HUES48 (cell line): ENCODE data around the gene MAST2.

Experiments used
- H3K27ac ChIP-seq: one replicate; pipeline ENCODE4 v1.7.0; 2013; ENCODE audit warnings: low read depth, low read length, inconsistent platforms
- H3K27me3 ChIP-seq: 2 replicates; pipeline ENCODE4 v1.6.1; 2013; ENCODE audit warnings: mild to moderate bottlenecking, low read length; ENCODE audit not compliant: control insufficient read depth, insufficient read depth
- H3K36me3 ChIP-seq: 2 replicates; pipeline ENCODE4 v1.6.1; 2013; ENCODE audit warnings: low read length; ENCODE audit not compliant: control insufficient read depth, insufficient read depth
- H3K4me1 ChIP-seq: 2 replicates; pipeline ENCODE4 v1.6.1; 2013; ENCODE audit warnings: mild to moderate bottlenecking, low read length; ENCODE audit not compliant: control insufficient read depth, insufficient read depth
- H3K4me3 ChIP-seq: 2 replicates; pipeline ENCODE4 v1.5.1; 2013; ENCODE audit warnings: mild to moderate bottlenecking, low read depth, low read length
- H3K9ac ChIP-seq: 2 replicates; pipeline ENCODE4 v1.6.1; 2013; ENCODE audit warnings: mild to moderate bottlenecking, low read depth, low read length, moderate library complexity
- H3K9me3 ChIP-seq: 2 replicates; pipeline ENCODE4 v1.6.1; 2013; ENCODE audit warnings: low read length; ENCODE audit not compliant: control insufficient read depth, insufficient read depth

Gene MAST2

DNA sequence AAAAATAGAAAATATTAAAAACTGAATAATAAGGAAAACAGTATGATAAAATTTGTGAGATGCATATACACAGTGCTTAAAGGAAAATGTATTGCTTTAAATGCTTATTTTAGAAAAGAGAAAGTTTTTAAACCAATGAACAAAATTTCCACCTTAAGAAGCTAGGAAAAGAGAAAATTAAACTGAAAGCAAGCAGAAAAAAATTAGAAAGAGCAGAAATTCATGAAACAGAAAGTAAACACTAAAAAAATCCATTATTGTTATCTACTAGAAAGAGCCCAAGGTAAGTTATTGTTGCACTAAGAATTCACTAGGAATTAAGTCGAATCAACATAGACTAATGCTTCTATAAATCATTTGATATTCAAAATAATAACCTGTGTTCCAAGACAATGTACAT lies 261.3 kb downstream of the MAST2 start:
- H3K27me3 ChIP-seq: no peaks in the 10 kb centered on the region
- no peak overlapping the region for H3K4me3 ChIP-seq
- H3K9me3 ChIP-seq: no peaks in the 10 kb centered on the region
- no peak overlapping the region for H3K27ac ChIP-seq
- no peaks in the 10 kb centered on the region for H3K4me1 ChIP-seq
- H3K36me3 ChIP-seq: peaks cover 13% of the 10 kb centered on the region
- no peak overlapping the region for H3K9ac ChIP-seq

DNA sequence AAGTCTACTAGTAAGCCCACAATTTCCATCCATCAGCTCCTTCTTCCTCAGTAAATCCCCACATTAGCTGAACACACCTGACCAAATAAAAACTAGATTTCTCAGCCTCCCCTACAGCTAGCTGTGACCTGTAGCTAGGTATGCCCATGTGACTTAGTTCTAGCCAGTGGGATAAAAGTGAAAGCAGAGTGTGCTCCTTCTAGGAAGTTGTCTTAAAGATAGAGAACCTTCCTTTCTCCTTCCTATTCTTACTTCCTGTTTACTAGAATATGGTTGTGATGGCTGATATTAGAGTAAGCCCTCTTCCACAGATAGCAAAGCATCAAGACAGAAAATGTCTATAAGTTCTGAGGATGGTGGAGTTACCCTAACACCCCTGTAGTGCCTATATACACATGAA lies 262.0 kb downstream of the MAST2 start:
- Histone ChIP-seq H3K9ac (no peak overlapping the region), H3K9me3 (no peaks in the 10 kb centered on the region), H3K27ac (no peak overlapping the region), H3K4me1 (no peaks in the 10 kb centered on the region), H3K36me3 (peaks cover 16% of the 10 kb centered on the region), H3K4me3 (no peak overlapping the region), H3K27me3 (no peaks in the 10 kb centered on the region)

DNA sequence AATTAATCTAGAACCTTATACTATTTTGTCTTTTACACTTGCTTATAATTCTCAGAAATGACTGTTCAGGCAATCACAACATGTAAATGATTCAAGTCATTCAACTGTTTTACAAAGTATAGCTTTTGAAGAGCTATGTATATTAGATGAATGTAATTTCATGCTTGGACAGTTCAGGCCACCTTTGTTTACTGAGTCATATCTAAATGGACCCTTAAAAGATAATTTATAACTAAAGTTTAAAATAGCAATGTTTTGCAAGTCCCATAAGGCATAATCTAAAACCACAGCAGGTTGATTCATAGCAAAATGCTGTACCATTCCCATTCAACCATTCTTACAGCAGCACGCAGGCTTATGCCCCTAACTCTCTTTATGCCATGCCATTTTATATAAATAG lies 264.2 kb downstream of the MAST2 start:
- no peak overlapping the region for H3K4me3 ChIP-seq
- peaks cover 8% of the 10 kb centered on the region for H3K36me3 ChIP-seq
- no peak overlapping the region for H3K9ac ChIP-seq
- no peak overlapping the region for H3K27ac ChIP-seq
- no peaks in the 10 kb centered on the region for H3K9me3 ChIP-seq
- no peaks in the 10 kb centered on the region for H3K27me3 ChIP-seq
- H3K4me1 ChIP-seq: no peaks in the 10 kb centered on the region

DNA sequence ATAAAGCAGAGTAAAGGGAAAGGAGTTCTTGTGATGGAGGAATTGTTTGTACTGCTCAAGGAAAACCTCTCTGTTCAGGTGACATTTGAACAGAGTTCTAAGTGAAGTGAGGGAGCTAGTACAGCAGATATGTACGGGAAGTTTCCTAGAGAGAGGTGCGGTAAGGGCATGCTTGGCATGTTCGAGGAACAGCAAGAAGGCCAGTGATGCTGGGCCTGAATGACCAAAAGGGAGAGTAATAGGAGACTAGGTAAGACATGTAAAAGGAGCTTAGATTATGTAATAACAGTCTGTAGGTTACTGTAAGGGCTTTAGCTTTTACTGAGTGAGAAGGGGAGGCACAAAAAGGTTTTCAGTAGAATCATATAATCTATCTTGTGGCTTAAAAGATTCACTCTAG lies 265.1 kb downstream of the MAST2 start:
- H3K27ac ChIP-seq: no peak overlapping the region
- H3K9ac ChIP-seq: no peak overlapping the region
- H3K27me3 ChIP-seq: no peaks in the 10 kb centered on the region
- peaks cover 8% of the 10 kb centered on the region for H3K36me3 ChIP-seq
- H3K4me3 ChIP-seq: no peak overlapping the region
- no peaks in the 10 kb centered on the region for H3K9me3 ChIP-seq
- no peaks in the 10 kb centered on the region for H3K4me1 ChIP-seq

DNA sequence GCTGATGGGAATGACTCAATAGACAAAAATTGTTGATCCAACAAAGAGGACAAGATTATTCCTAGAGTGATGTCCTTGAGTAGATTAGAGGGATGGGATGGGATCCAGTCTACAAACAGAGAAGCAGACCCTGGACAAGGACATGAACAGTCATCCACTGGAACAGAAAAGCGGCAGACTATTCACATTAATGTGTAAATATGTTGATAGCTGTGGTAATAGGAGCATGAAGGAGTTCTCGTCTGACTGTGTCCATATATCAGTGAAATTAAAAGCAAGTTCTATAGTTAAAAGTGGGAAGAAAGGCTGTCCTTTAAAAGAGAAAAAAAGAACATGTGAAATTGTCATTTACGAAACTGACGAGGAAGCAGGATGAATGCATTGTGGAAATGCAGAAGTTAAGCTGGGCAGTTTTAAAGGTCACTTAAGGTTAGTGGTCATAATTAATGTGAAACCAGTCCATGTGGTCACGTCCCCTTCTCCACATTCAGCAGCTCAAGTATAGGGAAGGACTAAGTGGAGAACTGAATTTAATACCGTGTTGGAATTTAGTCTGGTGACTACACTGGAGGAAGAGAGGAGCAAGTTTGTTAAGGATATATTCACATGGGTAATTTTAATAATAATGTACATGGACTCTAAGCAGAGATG lies 266.9 kb downstream of the MAST2 start:
- H3K9ac ChIP-seq: no peak overlapping the region
- H3K4me1 ChIP-seq: no peaks in the 10 kb centered on the region
- no peaks in the 10 kb centered on the region for H3K9me3 ChIP-seq
- H3K27me3 ChIP-seq: no peaks in the 10 kb centered on the region
- H3K27ac ChIP-seq: no peak overlapping the region
- peaks cover 12% of the 10 kb centered on the region for H3K36me3 ChIP-seq
- H3K4me3 ChIP-seq: no peak overlapping the region

DNA sequence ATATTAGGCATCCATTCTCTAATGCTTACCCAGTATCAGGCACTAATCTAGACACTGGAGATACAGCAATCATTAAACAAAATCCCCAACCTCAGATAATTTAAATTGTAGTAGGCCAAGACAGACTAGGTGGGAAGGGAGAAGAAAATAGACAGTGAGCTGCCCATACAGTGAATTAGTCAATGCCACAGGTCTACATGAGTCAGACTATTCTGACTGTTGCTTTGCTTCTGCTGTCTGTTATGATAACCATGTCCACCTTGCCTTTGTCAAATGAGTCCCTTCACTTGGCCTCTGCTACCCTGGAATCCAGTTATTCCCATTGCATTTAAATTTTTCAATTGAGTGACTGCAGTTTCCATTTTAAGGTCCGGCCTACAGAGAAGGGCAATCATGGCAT lies 269.6 kb downstream of the MAST2 start:
- no peak overlapping the region for H3K27ac ChIP-seq
- H3K4me1 ChIP-seq: no peaks in the 10 kb centered on the region
- no peaks in the 10 kb centered on the region for H3K27me3 ChIP-seq
- H3K9me3 ChIP-seq: no peaks in the 10 kb centered on the region
- H3K36me3 ChIP-seq: peaks cover 12% of the 10 kb centered on the region; the same call in 1 of the 2 replicates
- no peak overlapping the region for H3K4me3 ChIP-seq
- no peak overlapping the region for H3K9ac ChIP-seq

DNA sequence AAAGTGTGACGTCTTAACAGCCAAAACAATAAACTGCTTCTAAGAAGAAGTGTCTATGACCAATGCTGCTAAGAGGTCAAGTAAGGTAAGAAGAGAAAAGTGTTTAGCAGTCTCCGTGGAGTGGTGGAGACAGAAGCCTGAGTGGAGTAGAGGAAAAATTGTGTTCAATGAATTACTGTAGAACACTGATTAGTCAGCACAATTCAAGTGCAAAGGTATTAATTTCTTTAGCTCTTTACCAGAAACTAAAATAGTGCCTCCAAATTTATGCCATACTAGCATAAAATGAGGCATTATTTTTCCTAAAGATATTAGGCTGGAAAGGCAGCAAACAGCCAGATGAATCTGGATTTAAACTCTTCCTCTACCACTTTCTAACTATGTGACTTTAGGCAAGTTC lies 272.9 kb downstream of the MAST2 start:
- H3K36me3 ChIP-seq: peaks cover 9% of the 10 kb centered on the region; the same call in 1 of the 2 replicates
- H3K9me3 ChIP-seq: no peaks in the 10 kb centered on the region
- H3K4me3 ChIP-seq: no peak overlapping the region
- no peaks in the 10 kb centered on the region for H3K27me3 ChIP-seq
- H3K4me1 ChIP-seq: no peaks in the 10 kb centered on the region
- H3K27ac ChIP-seq: no peak overlapping the region
- H3K9ac ChIP-seq: no peak overlapping the region

DNA sequence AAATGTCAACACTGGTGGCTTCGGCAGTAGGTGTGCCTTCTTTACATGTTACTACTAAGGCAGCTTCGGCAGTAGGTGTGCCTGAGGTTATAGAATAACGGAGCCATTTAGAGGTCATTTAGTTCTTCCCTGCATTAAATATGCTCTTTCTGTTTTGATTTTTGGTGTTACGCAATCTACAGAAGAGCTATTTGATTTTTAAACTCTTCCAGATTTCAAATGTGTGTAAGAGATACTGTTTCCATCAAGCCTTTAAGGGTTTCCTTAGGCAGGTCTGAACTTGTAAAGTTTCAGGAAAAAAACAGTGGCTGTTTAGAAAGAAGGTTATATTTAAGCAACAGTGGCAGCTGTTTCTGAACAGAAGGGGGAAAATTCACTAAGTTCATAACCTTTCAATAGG lies 274.2 kb downstream of the MAST2 start:
- H3K4me1 ChIP-seq: no peaks in the 10 kb centered on the region
- H3K9ac ChIP-seq: no peak overlapping the region
- no peaks in the 10 kb centered on the region for H3K27me3 ChIP-seq
- H3K9me3 ChIP-seq: no peaks in the 10 kb centered on the region
- no peak overlapping the region for H3K4me3 ChIP-seq
- peaks cover 9% of the 10 kb centered on the region; the same call in 1 of the 2 replicates for H3K36me3 ChIP-seq
- no peak overlapping the region for H3K27ac ChIP-seq

DNA sequence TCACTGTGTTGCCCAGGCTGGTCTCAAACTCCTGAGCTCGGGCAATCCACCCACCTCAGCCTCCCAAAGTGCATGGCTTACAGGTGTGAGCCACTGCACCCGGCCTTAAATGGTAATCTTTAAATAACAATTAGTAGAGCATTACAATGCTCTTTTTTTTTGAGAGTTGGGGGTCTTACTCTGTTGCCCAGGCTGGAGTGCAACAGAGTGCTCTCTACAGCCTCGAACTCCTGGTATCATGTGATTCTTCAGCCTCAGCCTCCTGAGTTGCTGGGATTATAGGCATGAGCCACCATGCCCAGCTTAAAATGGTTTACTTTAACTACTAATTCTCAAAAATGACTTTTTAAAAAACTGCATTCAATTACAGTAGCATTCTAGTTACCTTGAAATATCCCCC lies 276.8 kb downstream of the MAST2 start:
- H3K9me3 ChIP-seq: no peaks in the 10 kb centered on the region
- H3K36me3 ChIP-seq: peaks cover 5% of the 10 kb centered on the region; the same call in 1 of the 2 replicates
- H3K4me1 ChIP-seq: no peaks in the 10 kb centered on the region
- no peak overlapping the region for H3K27ac ChIP-seq
- H3K9ac ChIP-seq: no peak overlapping the region
- no peaks in the 10 kb centered on the region for H3K27me3 ChIP-seq
- no peak overlapping the region for H3K4me3 ChIP-seq

DNA sequence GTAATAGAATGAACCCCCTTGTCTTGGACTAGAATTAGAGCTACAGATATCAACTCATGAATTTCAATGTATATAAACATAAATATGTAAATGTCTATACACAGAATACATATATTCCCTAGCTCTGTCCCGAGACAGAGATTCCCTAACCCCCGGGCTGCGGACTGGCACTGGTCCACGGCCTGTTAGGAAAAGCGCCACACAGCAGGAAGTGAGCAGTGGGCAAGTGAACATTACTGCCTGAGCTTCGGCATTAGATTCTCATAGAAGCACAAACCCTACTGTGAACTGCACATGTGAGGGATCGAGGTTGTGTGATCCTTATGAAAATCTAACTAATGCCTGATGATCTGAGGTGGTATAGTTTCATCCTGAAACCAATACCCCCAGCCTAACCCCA lies 277.8 kb downstream of the MAST2 start:
- Histone ChIP-seq H3K9me3 (no peaks in the 10 kb centered on the region), H3K9ac (no peak overlapping the region), H3K27me3 (no peaks in the 10 kb centered on the region), H3K4me1 (no peaks in the 10 kb centered on the region), H3K4me3 (no peak overlapping the region), H3K27ac (no peak overlapping the region), H3K36me3 (no peaks in the 10 kb centered on the region)

DNA sequence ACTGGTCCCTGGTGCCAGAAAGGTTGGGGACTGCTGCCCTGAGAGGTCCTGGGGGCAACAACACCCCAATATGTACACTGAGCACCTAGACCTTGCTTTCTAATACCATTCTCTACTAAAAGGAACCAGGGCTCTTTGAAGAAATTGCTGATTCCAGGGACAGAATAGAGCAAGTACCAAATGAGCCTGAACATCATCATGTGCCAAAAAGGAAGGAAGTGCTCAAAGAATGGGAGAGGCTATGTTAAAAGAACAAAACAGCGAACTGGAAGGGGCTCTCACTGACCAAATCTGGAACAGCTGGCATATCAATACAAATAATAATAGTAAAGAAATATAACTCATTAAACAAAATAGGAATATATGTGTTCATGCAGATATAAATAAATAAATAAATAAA lies 278.2 kb downstream of the MAST2 start:
- H3K4me3 ChIP-seq: no peak overlapping the region
- H3K4me1 ChIP-seq: no peaks in the 10 kb centered on the region
- H3K9me3 ChIP-seq: no peaks in the 10 kb centered on the region
- no peak overlapping the region for H3K27ac ChIP-seq
- H3K27me3 ChIP-seq: no peaks in the 10 kb centered on the region
- H3K9ac ChIP-seq: no peak overlapping the region
- H3K36me3 ChIP-seq: no peaks in the 10 kb centered on the region
